Neural progenitor cell (in vitro differentiated cells): ENCODE measurements around the gene CAMK2A. TPM values are rescaled to one million over a fixed set of nuclear protein-coding genes. Genes with fewer than 3 reads are reported as not detected.

Experiments
- DNase-seq: peaks from one replicate; pipeline ENCODE4 v3.0.0-alpha.2; 2016; ENCODE audit warnings: low spot score
- H2AFZ ChIP-seq: fragments of 200-600 bp; sonication (generic); replicated peaks from 2 replicates; pipeline ENCODE4 v1.6.1; 2016; ENCODE audit warnings: antibody characterized with exemption
- H3F3A ChIP-seq: fragments of 200-600 bp; sonication (generic); 2 replicates; pipeline ENCODE4 v1.6.1; 2016; ENCODE audit warnings: antibody characterized with exemption, low read depth
- H3K27ac ChIP-seq: fragments of 200-600 bp; sonication (generic); 2 replicates; pipeline ENCODE4 v1.5.1; 2016; ENCODE audit warnings: mild to moderate bottlenecking
- H3K27me3 ChIP-seq: fragments of 200-600 bp; sonication (generic); 2 replicates; pipeline ENCODE4 v1.6.1; 2016; ENCODE audit warnings: mild to moderate bottlenecking, moderate library complexity
- H3K36me3 ChIP-seq: fragments of 200-600 bp; sonication (generic); 2 replicates; pipeline ENCODE4 v1.5.1; 2016
- H3K4me1 ChIP-seq: fragments of 200-600 bp; sonication (generic); 2 replicates; pipeline ENCODE4 v1.6.1; 2016; ENCODE audit warnings: mixed run types
- H3K4me2 ChIP-seq: fragments of 200-600 bp; sonication (generic); 2 replicates; pipeline ENCODE4 v1.6.1; 2016
- H3K4me3 ChIP-seq: fragments of 200-600 bp; sonication (generic); 2 replicates; pipeline ENCODE4 v1.5.1; 2016
- H3K79me2 ChIP-seq: fragments of 200-600 bp; sonication (generic); 2 replicates; pipeline ENCODE4 v1.6.1; 2016; ENCODE audit warnings: low read depth
- H3K9ac ChIP-seq: fragments of 200-600 bp; sonication (generic); 2 replicates; pipeline ENCODE4 v1.6.1; 2016
- H3K9me3 ChIP-seq: fragments of 200-600 bp; sonication (generic); 2 replicates; pipeline ENCODE4 v1.5.1; 2016; ENCODE audit warnings: low read depth
- H4K20me1 ChIP-seq: fragments of 200-600 bp; sonication (generic); 2 replicates; pipeline ENCODE4 v1.6.1; 2016; ENCODE audit warnings: low read depth
- H3K27ac Mint-ChIP-seq: 3 replicates; pipeline ENCODE4 v1.8.0; 2021; ENCODE audit warnings: mixed read lengths
- H3K27me3 Mint-ChIP-seq: 2 replicates; pipeline ENCODE4 v1.8.0; 2022; ENCODE audit warnings: low read depth, mild to moderate bottlenecking, inconsistent platforms, moderate library complexity, mixed read lengths; ENCODE audit not compliant: insufficient read depth
- H3K36me3 Mint-ChIP-seq: 3 replicates; pipeline ENCODE4 v1.8.0; 2021; ENCODE audit warnings: mixed read lengths
- H3K4me1 Mint-ChIP-seq: 3 replicates; pipeline ENCODE4 v1.8.0; 2021; ENCODE audit warnings: mixed read lengths
- H3K4me3 Mint-ChIP-seq: 3 replicates; pipeline ENCODE4 v1.8.0; 2021; ENCODE audit warnings: mild to moderate bottlenecking, moderate library complexity, mixed read lengths
- H3K9me3 Mint-ChIP-seq: 3 replicates; pipeline ENCODE4 v1.8.0; 2020; ENCODE audit warnings: mixed read lengths
- CTCF ChIP-seq: fragments of 200-600 bp; sonication (generic); IDR thresholded peaks from 2 replicates; pipeline ENCODE4 v1.5.1; 2017; ENCODE audit warnings: antibody characterized with exemption, mild to moderate bottlenecking
- EZH2 ChIP-seq: fragments of 200-600 bp; sonication (generic); IDR thresholded peaks from 2 replicates; pipeline ENCODE4 v1.6.1; 2017; ENCODE audit warnings: antibody characterized with exemption, mild to moderate bottlenecking, moderate library complexity
- EZH2phosphoT487 ChIP-seq: fragments of 200-600 bp; sonication (generic); IDR thresholded peaks from 2 replicates; pipeline ENCODE4 v1.6.1; 2017; ENCODE audit warnings: antibody characterized with exemption
- total RNA-seq: library from RNA; depleted of rRNA; stranded (reverse); fragments of >200 nt; gene quantifications from 2 replicates; pipeline ENCODE4 v1.2.3, GENCODE V29; 2015; ENCODE audit warnings: low replicate concordance

CAMK2A gene
- total RNA-seq, 1 donor from 2014 or later, result 0.09 TPM

DNA sequence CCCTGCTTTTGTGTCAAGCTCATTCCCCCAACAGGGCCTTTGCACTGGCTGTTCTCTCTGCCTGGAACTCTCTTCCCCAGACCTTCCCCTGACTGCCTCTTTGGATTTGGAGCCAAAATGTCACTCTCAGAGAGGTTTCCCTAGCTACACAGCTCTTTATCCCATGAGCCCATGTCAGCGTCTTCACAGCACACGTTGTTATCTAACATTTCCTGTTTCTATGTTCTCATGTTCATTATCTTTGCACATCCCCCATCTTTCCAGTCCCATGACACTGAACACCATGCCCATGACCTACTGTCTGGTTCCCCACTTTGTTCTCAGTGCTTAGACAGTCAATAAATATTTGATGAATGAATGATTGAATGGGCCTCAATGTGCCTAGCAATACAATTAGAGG is 39.5 kb upstream of the CAMK2A start:
- Mint-ChIP-seq H3K27ac (no peak overlapping the region), H3K27me3 (peaks cover 5% of the 10 kb centered on the region), H3K36me3 (no peaks in the 10 kb centered on the region), H3K4me1 (peaks cover 31% of the 10 kb centered on the region), H3K4me3 (no peak overlapping the region), H3K9me3 (no peaks in the 10 kb centered on the region)
- Histone ChIP-seq H3K4me1 (peaks cover 13% of the 10 kb centered on the region), H3F3A (no peaks in the 10 kb centered on the region), H3K79me2 (no peaks in the 10 kb centered on the region), H3K9me3 (no peaks in the 10 kb centered on the region), H3K4me2 (no peak overlapping the region), H3K27me3 (no peaks in the 10 kb centered on the region), H3K27ac (no peak overlapping the region), H3K9ac (no peak overlapping the region), H2AFZ (no peak overlapping the region), H3K36me3 (no peaks in the 10 kb centered on the region), H3K4me3 (no peak overlapping the region), H4K20me1 (no peaks in the 10 kb centered on the region)
- TF ChIP-seq CTCF (no peak), EZH2 (no peak), EZH2phosphoT487 (no peak)
- no peak for DNase-seq

DNA sequence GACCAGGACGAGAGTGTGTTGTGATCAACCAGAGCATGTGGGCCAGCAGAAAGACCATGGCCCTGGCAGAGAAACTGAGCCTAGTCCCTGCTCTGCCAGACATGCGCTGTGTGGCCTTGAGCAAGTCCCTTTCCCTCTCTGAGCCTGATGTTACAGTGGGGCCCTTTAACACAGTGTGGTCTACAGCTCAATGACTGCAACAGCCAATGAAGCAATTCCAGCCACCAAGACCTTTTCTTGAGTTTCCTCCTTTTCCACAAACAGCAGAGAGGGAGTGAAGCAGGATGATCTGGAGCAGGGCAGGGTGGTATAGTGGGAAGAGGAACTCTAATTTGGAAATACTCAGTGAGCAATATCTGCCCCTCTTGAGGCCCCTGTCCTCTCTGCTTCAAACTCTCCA is 38.9 kb upstream of the CAMK2A start:
- peaks cover 31% of the 10 kb centered on the region for H3K4me1 Mint-ChIP-seq
- Histone ChIP-seq H3K4me3 (no peak overlapping the region), H3F3A (no peaks in the 10 kb centered on the region), H3K27me3 (no peaks in the 10 kb centered on the region), H3K4me1 (peaks cover 13% of the 10 kb centered on the region), H3K36me3 (no peaks in the 10 kb centered on the region), H3K9ac (no peak overlapping the region), H3K27ac (no peak overlapping the region), H3K79me2 (no peaks in the 10 kb centered on the region), H4K20me1 (no peaks in the 10 kb centered on the region), H3K4me2 (no peak overlapping the region), H3K9me3 (no peaks in the 10 kb centered on the region), H2AFZ (no peak overlapping the region)
- H3K9me3 Mint-ChIP-seq, result no peaks in the 10 kb centered on the region
- TF ChIP-seq EZH2phosphoT487 (no peak), CTCF (no peak), EZH2 (no peak)
- no peaks in the 10 kb centered on the region for H3K36me3 Mint-ChIP-seq
- peaks cover 5% of the 10 kb centered on the region for H3K27me3 Mint-ChIP-seq
- no peak overlapping the region for H3K27ac Mint-ChIP-seq
- no peak for DNase-seq
- no peak overlapping the region for H3K4me3 Mint-ChIP-seq

DNA sequence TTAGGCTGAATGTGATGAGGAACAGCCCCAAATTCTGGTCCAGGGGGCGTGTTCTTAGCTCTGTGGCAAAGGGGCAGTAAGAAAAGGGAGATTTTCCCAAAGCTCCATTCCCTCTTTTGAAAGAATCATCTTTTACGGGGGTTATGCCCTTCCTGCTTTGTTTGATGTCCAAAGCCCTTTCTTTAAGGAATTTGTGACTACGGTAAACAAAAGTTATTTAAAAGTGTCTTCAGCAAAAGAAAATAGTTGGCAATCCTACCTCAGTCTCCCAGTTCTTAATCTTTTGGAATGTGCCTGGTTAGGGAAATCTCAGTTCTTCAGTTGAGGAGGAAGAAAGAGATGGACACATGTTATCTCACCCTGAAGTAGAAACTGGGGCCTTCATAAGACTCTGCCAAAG is 37.6 kb upstream of the CAMK2A start:
- Mint-ChIP-seq H3K4me3 (no peak overlapping the region), H3K9me3 (no peaks in the 10 kb centered on the region), H3K27ac (no peak overlapping the region), H3K36me3 (no peaks in the 10 kb centered on the region), H3K4me1 (peaks cover 31% of the 10 kb centered on the region), H3K27me3 (peaks cover 5% of the 10 kb centered on the region)
- Histone ChIP-seq H3K27ac (no peak overlapping the region), H4K20me1 (no peaks in the 10 kb centered on the region), H3K9ac (no peak overlapping the region), H3K27me3 (no peaks in the 10 kb centered on the region), H2AFZ (peak overlapping the region; percentile 67), H3K4me2 (peak overlapping the region; percentile 65), H3K4me3 (no peak overlapping the region), H3K79me2 (no peaks in the 10 kb centered on the region), H3F3A (no peaks in the 10 kb centered on the region), H3K36me3 (no peaks in the 10 kb centered on the region), H3K9me3 (no peaks in the 10 kb centered on the region), H3K4me1 (peaks cover 13% of the 10 kb centered on the region)
- TF ChIP-seq EZH2 (no peak), EZH2phosphoT487 (no peak), CTCF (no peak)
- DNase-seq, result no peak
